HEK293 (cell line): ENCODE results near the gene NDC1.

ENCODE experiments used
- CTCF ChIA-PET: fragments of 350-600 bp; formaldehyde crosslinking; extraction: SDS; loops from one replicate; lab custom pipeline; 2021; ENCODE audit warnings: antibody characterized with exemption; lab: Yijun Ruan, JAX
- POLR2A ChIA-PET: fragments of 300-600 bp; formaldehyde crosslinking; extraction: SDS; loops from one replicate; lab custom pipeline; 2020; ENCODE audit warnings: antibody characterized with exemption, inconsistent platforms; lab: Yijun Ruan, JAX
- H3K27ac ChIP-seq: fragments of 200-500 bp; sonication (Bioruptor generic); 2 replicates; pipeline ENCODE4 v1.5.1; 2014; ENCODE audit warnings: low read depth, low read length, control low read depth, inconsistent platforms; ENCODE audit errors: extremely low read depth
- H3K36me3 ChIP-seq, 2 experiments: fragments of 200-500 bp in 1 of 2; sonication (Bioruptor generic) in 1 of 2; 1 replicate in 1 of 2; 2 replicates in 1 of 2; pipeline ENCODE4 v1.5.1; 2014 to 2017; ENCODE audit warnings: inconsistent platforms in 2 of 2, low read length in 2 of 2; ENCODE audit not compliant: control insufficient read depth in 2 of 2, insufficient read depth in 1 of 2
- H3K4me1 ChIP-seq: fragments of 200-500 bp; sonication (Bioruptor generic); 2 replicates; pipeline ENCODE4 v1.5.1; 2014; ENCODE audit warnings: mild to moderate bottlenecking, low read length, inconsistent platforms; ENCODE audit not compliant: control insufficient read depth, insufficient read depth
- H3K4me3 ChIP-seq: 2 replicates; pipeline ENCODE4 v1.5.1; 2011; ENCODE audit warnings: low read depth, mild to moderate bottlenecking, control low read depth, low read length, moderate library complexity
- H3K9me3 ChIP-seq: fragments of 200-500 bp; sonication (Bioruptor generic); 2 replicates; pipeline ENCODE4 v1.5.1; 2014; ENCODE audit warnings: low read depth, low read length, inconsistent platforms; ENCODE audit not compliant: control insufficient read depth, insufficient read depth
- EGR2 ChIP-seq: fragments of 450-650 bp; formaldehyde crosslinking; IDR thresholded peaks from 2 replicates; pipeline ENCODE4 v1.5.1; 2016; ENCODE audit warnings: low read depth, missing biosample characterization, missing genetic modification characterization
- GLIS1 ChIP-seq: fragments of 450-650 bp; formaldehyde crosslinking; IDR thresholded peaks from 2 replicates; pipeline ENCODE4 v1.5.1; 2016; ENCODE audit warnings: missing biosample characterization, missing genetic modification characterization
- PRDM2 ChIP-seq: fragments of 450-650 bp; formaldehyde crosslinking; IDR thresholded peaks from 2 replicates; pipeline ENCODE4 v1.5.1; 2016; ENCODE audit warnings: missing biosample characterization, missing genetic modification characterization, borderline replicate concordance
- PRDM4 ChIP-seq: fragments of 450-650 bp; formaldehyde crosslinking; IDR thresholded peaks from 2 replicates; pipeline ENCODE4 v1.5.1; 2017; ENCODE audit warnings: missing biosample characterization, missing genetic modification characterization
- ZFHX2 ChIP-seq: fragments of 450-650 bp; formaldehyde crosslinking; conservative IDR thresholded peaks from 2 replicates; pipeline ENCODE4 v1.5.1; 2016; ENCODE audit warnings: missing biosample characterization, missing genetic modification characterization
- ZIC2 ChIP-seq: fragments of 450-650 bp; formaldehyde crosslinking; IDR thresholded peaks from 2 replicates; pipeline ENCODE4 v1.5.1; 2016; ENCODE audit warnings: missing biosample characterization, missing genetic modification characterization
- ZNF112 ChIP-seq: fragments of 450-650 bp; formaldehyde crosslinking; IDR thresholded peaks from 2 replicates; pipeline ENCODE4 v1.5.0; 2017; ENCODE audit warnings: missing biosample characterization, missing genetic modification characterization
- ZNF2 ChIP-seq: fragments of 450-650 bp; formaldehyde crosslinking; IDR thresholded peaks from 2 replicates; pipeline ENCODE4 v1.5.1; 2016; ENCODE audit warnings: missing biosample characterization, missing genetic modification characterization
- ZNF391 ChIP-seq: fragments of 450-650 bp; formaldehyde crosslinking; IDR thresholded peaks from 2 replicates; pipeline ENCODE4 v1.5.1; 2016; ENCODE audit warnings: low read depth, missing biosample characterization, missing genetic modification characterization, borderline replicate concordance
- ZNF654 ChIP-seq: fragments of 450-650 bp; formaldehyde crosslinking; IDR thresholded peaks from 2 replicates; pipeline ENCODE4 v1.5.1; 2016; ENCODE audit warnings: low read depth, missing biosample characterization, missing genetic modification characterization

The NDC1 gene

GRCh38 chr1:53721088-53721487, 117.0 kb downstream of the NDC1 start:
- H3K36me3 ChIP-seq: no peaks in the 10 kb centered on the region
- H3K4me1 ChIP-seq: no peaks in the 10 kb centered on the region
- H3K27ac ChIP-seq: no peak overlapping the region
- ChIA-PET POLR2A (interaction anchor here (0.6 kb wide), 1 partner anchor 124 kb away, joined by 5 read pairs; no protein-coding TSS in a partner anchor), CTCF (interaction anchor here (0.9 kb wide), 1 partner anchor 37 kb away, joined by 4 read pairs; no protein-coding TSS in a partner anchor)
- no peaks in the 10 kb centered on the region for H3K9me3 ChIP-seq
- TF ChIP-seq ZNF112 (tag by site-specific recombination): no peak
- TF ChIP-seq ZIC2: no peak
- no peak for TF ChIP-seq ZNF391 (tag by site-specific recombination)
- no peak for TF ChIP-seq ZNF2
- no peak overlapping the region for H3K4me3 ChIP-seq

GRCh38 chr1:53719469-53719868, 118.6 kb downstream of the NDC1 start:
- Histone ChIP-seq H3K36me3 (no peaks in the 10 kb centered on the region), H3K4me1 (no peaks in the 10 kb centered on the region), H3K4me3 (no peak overlapping the region), H3K27ac (no peak overlapping the region), H3K9me3 (no peaks in the 10 kb centered on the region)
- CTCF ChIA-PET: no interaction called here
- POLR2A ChIA-PET: no interaction called here
- no peak for TF ChIP-seq GLIS1
- peak; percentile 74; the same call in 1 of the 2 replicates for TF ChIP-seq EGR2 (tag by site-specific recombination)
- TF ChIP-seq ZFHX2 (tag by site-specific recombination): peak; percentile 76
- TF ChIP-seq, all 188 proteins: peak for 2

GRCh38 chr1:53718443-53718842, 119.7 kb downstream of the NDC1 start:
- ChIA-PET CTCF (interaction anchor here (0.6 kb wide), 1 partner anchor 142 kb away, joined by 3 read pairs; no protein-coding TSS in a partner anchor), POLR2A (no interaction called here)
- no peak overlapping the region for H3K4me3 ChIP-seq
- no peak overlapping the region for H3K27ac ChIP-seq
- H3K36me3 ChIP-seq: no peaks in the 10 kb centered on the region
- H3K4me1 ChIP-seq: no peaks in the 10 kb centered on the region
- TF ChIP-seq ZNF654 (tag by site-specific recombination) (0 out of 2 replicates have a peak, but pooled peaks have one; percentile 12), PRDM2 (tag by site-specific recombination) (no peak), PRDM4 (tag by site-specific recombination) (0 out of 2 replicates have a peak, but pooled peaks have one; percentile 36)
- no peaks in the 10 kb centered on the region for H3K9me3 ChIP-seq
